OCI-LY3 (cell line): ENCODE measurements around the gene TMSB10.

Experiments
- CTCF ChIP-seq: fragments of 200-600, 300-600 bp; sonication (generic); IDR thresholded peaks from 2 replicates; pipeline ENCODE4 v1.5.1; 2014; ENCODE audit warnings: antibody characterized with exemption, low read length, low read depth
- EZH2phosphoT487 ChIP-seq: fragments of 200-600 bp; shearing (Covaris generic); IDR thresholded peaks from 2 replicates; pipeline ENCODE4 v1.6.1; 2018; ENCODE audit warnings: antibody characterized with exemption, mixed run types, low read depth

DNA sequence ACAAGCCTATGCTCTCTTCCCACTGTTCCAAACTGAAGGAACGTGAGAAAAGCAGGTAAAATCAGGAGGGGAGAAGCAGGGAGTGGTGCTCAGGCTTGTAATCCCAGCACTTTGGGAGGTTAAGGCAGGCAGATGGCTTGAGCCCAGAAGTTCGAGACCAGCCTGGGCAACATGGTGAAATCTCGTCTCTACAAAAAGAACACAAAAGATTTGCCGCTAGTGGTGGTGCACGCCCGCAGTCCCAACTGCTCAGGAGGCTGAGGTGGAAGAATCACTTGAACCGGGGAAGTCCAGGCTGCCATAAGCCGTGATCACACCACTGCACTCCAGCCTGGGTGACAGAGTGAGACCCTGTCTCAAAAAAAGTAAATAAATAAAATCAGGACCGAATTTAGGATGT, 1.3 kb upstream of the TMSB10 start:
- TF ChIP-seq CTCF (no peak), EZH2phosphoT487 (no peak)
